ENCODE data around the gene RPS5.

DNA sequence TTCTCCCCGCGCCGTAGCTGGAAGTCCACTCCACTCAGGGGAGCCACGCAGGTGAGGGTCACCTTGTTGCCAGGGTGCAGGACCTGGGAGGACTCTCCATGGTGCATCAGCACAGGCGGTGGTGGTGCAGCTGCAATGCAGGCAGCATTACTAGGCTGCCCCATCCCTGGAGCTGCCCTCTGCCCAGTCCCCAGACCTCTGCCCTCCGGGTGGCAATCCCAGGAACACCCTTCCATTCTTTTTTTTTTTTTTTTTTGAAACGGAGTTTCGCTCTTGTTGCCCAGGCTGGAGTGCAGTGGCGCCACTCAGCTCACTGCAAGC lies 35.6 kb upstream of the RPS5 start:
- TF ChIP-seq, protein P1, sequence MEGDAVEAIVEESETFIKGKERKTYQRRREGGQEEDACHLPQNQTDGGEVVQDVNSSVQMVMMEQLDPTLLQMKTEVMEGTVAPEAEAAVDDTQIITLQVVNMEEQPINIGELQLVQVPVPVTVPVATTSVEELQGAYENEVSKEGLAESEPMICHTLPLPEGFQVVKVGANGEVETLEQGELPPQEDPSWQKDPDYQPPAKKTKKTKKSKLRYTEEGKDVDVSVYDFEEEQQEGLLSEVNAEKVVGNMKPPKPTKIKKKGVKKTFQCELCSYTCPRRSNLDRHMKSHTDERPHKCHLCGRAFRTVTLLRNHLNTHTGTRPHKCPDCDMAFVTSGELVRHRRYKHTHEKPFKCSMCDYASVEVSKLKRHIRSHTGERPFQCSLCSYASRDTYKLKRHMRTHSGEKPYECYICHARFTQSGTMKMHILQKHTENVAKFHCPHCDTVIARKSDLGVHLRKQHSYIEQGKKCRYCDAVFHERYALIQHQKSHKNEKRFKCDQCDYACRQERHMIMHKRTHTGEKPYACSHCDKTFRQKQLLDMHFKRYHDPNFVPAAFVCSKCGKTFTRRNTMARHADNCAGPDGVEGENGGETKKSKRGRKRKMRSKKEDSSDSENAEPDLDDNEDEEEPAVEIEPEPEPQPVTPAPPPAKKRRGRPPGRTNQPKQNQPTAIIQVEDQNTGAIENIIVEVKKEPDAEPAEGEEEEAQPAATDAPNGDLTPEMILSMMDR (conservative IDR thresholded peaks at IDR 0.05): no peak
- TF ChIP-seq ZFX (IDR thresholded peaks at IDR 0.05): no peak
